PC-3 (cell line): ENCODE measurements around the gene HGD.

Experiments used
- EZH2 ChIP-seq: fragments of 300-600 bp; sonication (generic); IDR thresholded peaks from one replicate; pipeline ENCODE4 v1.6.1; 2017; ENCODE audit warnings: antibody characterized with exemption, mild to moderate bottlenecking, low read length; ENCODE audit not compliant: unreplicated experiment
- TF ChIP-seq, protein P1 (sequence below): fragments of 300-600 bp; sonication (generic); conservative IDR thresholded peaks from 2 replicates; pipeline ENCODE4 v1.5.1; 2017; ENCODE audit warnings: antibody characterized with exemption, low read depth, mild to moderate bottlenecking, low read length

DNA sequence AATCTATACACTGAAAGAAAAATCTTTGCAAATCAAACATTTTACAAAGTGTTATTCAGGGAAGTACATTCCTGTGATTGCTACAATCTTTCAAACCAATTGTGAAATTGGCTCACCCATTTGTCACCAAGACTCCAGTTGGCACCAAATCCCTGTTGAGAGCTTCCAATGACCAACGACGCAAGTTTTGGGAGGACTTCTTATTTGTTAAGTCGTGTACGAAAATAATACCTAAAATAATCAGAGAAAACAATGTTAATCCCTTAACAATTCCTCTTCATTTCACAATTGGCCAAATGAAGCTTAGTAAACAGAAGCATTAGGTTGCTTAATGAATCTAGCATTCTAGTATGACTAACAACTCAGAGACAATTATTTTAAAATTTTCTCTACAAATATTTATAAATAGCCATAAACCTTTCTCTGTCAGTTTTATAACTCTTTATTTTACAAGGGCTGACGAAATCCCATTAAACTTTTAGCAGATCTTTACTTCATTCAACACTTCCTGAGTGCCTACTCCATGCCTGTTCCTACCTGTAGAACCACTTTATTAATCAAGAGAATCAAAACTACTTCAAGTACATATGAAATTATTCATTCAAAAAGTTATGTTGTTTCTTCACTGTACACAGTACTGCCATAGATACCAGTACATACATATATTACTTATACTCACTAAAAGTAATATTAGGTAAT is 24.0 kb upstream of the HGD start:
- TF ChIP-seq, protein P1, sequence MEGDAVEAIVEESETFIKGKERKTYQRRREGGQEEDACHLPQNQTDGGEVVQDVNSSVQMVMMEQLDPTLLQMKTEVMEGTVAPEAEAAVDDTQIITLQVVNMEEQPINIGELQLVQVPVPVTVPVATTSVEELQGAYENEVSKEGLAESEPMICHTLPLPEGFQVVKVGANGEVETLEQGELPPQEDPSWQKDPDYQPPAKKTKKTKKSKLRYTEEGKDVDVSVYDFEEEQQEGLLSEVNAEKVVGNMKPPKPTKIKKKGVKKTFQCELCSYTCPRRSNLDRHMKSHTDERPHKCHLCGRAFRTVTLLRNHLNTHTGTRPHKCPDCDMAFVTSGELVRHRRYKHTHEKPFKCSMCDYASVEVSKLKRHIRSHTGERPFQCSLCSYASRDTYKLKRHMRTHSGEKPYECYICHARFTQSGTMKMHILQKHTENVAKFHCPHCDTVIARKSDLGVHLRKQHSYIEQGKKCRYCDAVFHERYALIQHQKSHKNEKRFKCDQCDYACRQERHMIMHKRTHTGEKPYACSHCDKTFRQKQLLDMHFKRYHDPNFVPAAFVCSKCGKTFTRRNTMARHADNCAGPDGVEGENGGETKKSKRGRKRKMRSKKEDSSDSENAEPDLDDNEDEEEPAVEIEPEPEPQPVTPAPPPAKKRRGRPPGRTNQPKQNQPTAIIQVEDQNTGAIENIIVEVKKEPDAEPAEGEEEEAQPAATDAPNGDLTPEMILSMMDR, result no peak
- no peak for TF ChIP-seq EZH2
